HG02840 (cell line): Measurements from ENCODE around the gene FCHSD2.
"Not testable (repeated sequence)": the region's sequence is repeated elsewhere in the genome, so short reads cannot be mapped to it uniquely, and the experiment has no call there.

Experiments used
- ATAC-seq: cut with Tn5 transposase; IDR thresholded peaks from one replicate; pipeline ENCODE4 v1.9.1; 2021; ENCODE audit warnings: mild to moderate bottlenecking, moderate library complexity, moderate number of reproducible peaks; ENCODE audit not compliant: unreplicated experiment, low FRiP score

The FCHSD2 gene

GRCh38 chr11:72981080-72981479, 161.0 kb downstream of the FCHSD2 start:
- no peak for ATAC-seq

- ATAC-seq: not testable (repeated sequence)
Observed at GRCh38 chr11:72977782-72978181, 164.3 kb downstream of the FCHSD2 start.

- ATAC-seq: not testable (repeated sequence)
Observed at GRCh38 chr11:72976522-72976892, 165.6 kb downstream of the FCHSD2 start.

GRCh38 chr11:72975778-72976521, 166.2 kb downstream of the FCHSD2 start:
- no peak for ATAC-seq

GRCh38 chr11:72974487-72975205, 167.5 kb downstream of the FCHSD2 start:
- no peak for ATAC-seq

- no peak for ATAC-seq
Observed at GRCh38 chr11:72972496-72973128, 169.5 kb downstream of the FCHSD2 start.

- ATAC-seq: no peak
Observed at GRCh38 chr11:72971192-72971967, 170.7 kb downstream of the FCHSD2 start.

- ATAC-seq: no peak
Observed at GRCh38 chr11:72970557-72971118, 171.5 kb downstream of the FCHSD2 start.

GRCh38 chr11:72969894-72970335, 172.2 kb downstream of the FCHSD2 start:
- peak; percentile 67 for ATAC-seq

GRCh38 chr11:72968390-72968789, 173.7 kb downstream of the FCHSD2 start:
- ATAC-seq: no peak

- no peak for ATAC-seq
Observed at GRCh38 chr11:72965672-72966071, 176.4 kb downstream of the FCHSD2 start.

GRCh38 chr11:72962717-72963116, 179.4 kb downstream of the FCHSD2 start:
- ATAC-seq: no peak

- no peak for ATAC-seq
Observed at GRCh38 chr11:72962084-72962483, 180.0 kb downstream of the FCHSD2 start.

- ATAC-seq: no peak
Observed at GRCh38 chr11:72959998-72960731, 182.0 kb downstream of the FCHSD2 start.

GRCh38 chr11:72958791-72959190, 183.3 kb downstream of the FCHSD2 start:
- no peak for ATAC-seq

GRCh38 chr11:72955466-72955865, 186.7 kb downstream of the FCHSD2 start:
- no peak for ATAC-seq

- no peak for ATAC-seq
Observed at GRCh38 chr11:72954860-72955259, 187.3 kb downstream of the FCHSD2 start.

- ATAC-seq: no peak
Observed at GRCh38 chr11:72953637-72954036, 188.5 kb downstream of the FCHSD2 start.

GRCh38 chr11:72951888-72952287, 190.2 kb downstream of the FCHSD2 start:
- ATAC-seq: no peak

- ATAC-seq: no peak
Observed at GRCh38 chr11:72951193-72951592, 190.9 kb downstream of the FCHSD2 start.
